GM21786 (cell line): Measurements from ENCODE around the gene ARHGAP26.
"Not testable (repeated sequence)": the region's sequence is repeated elsewhere in the genome, so short reads cannot be mapped to it uniquely, and the experiment has no call there.

ENCODE experiments used
- ATAC-seq: cut with Tn5 transposase; IDR thresholded peaks from one replicate; pipeline ENCODE4 v1.9.1; 2021; ENCODE audit not compliant: unreplicated experiment

ARHGAP26 gene

DNA sequence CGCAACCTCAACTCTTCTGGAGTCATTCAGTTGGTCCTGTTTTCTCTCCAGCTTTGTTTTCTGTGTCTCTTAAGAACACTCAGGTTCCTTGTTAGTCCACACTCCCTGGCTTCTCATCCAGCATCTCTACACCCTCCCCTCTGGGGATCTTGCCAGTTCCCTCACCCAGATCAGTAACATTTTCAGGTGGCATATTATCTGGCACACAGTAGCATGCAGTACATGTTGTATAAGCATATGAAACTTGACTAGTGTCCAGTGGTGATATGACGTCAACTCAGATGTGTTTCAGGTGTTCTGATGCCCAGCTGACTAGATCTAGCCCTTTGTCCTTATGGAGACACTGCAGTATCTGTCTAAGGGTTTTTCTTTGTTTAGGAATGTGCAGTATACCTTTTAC lies 184.3 kb downstream of the ARHGAP26 start:
- ATAC-seq = no peak

DNA sequence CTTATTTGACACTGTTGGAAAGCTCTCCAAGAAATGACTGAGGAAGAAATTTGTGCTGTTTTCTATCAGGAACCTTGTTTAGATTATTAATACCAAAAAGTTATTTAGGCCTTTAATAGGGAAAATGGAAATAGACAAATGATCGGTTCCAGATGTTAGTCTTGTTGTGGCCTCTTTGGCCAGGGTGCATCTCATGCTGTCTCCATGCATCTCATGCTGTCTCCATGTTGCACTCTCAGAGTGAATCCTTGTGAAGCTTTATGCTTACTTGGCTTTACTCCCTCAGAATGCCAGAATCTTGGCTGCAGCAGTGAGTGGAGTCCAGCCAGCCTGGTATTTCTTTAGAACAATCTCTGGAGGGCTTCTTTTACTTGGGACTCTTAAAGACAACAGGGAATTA lies 185.5 kb downstream of the ARHGAP26 start:
- ATAC-seq = no peak

GRCh38 chr5:142957528-142957927 lies 187.4 kb downstream of the ARHGAP26 start:
- no peak for ATAC-seq

GRCh38 chr5:142958944-142959682 lies 188.9 kb downstream of the ARHGAP26 start:
- ATAC-seq = no peak

- ATAC-seq = peak; percentile 53
Measured at GRCh38 chr5:142959683-142960657, 189.8 kb downstream of the ARHGAP26 start.

DNA sequence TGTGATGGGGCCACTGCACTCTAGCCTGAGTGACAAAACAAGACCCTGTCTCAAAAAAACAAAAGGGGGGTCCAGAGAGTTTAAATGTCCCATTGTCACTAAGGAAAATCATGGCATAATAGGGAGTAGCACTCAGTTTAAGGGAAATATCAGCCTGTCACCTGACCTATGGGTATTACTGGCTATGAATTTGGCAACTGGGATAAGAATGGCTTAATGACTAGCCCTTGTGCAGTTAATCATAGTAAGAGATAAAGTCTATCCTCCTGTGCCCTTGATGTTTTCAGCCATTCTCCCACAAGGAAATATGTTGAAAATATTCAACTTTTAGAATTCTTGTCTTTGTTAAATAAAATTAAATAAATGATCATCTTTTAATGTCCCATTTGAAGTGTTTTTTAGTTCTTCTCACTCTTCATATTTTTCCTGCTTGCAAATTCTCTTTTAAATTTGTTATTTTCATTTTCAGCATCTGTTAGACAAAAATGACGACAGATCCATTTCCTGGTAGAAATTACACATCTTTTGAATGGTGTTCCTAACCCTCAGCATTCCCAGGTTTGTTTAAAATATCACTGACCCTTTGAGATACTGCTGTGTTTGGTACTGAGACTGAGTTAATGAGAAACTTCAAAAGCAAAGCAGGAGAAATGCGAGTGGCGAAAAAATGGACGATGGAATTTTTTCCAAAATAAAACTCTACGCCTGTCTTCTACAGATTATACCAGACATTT lies 191.4 kb downstream of the ARHGAP26 start:
- ATAC-seq = no peak

- no peak for ATAC-seq
Measured at GRCh38 chr5:142962174-142962533, 192.0 kb downstream of the ARHGAP26 start.

GRCh38 chr5:142965258-142966120 lies 195.3 kb downstream of the ARHGAP26 start:
- ATAC-seq = not testable (repeated sequence)

DNA sequence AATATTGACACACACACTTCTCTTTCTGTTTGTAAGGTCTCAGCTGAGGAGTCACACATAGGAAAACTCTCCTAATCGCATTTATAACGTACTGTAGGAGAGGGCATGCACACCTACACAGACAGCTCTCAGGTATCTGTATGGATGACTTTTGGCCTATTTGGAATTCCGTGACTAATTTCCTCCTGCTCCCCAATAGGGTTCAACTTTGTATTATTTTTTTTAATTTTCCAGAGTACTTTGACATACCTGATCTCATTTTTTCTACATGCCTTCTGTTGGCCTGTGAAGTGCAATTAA lies 195.9 kb downstream of the ARHGAP26 start:
- ATAC-seq = no peak

DNA sequence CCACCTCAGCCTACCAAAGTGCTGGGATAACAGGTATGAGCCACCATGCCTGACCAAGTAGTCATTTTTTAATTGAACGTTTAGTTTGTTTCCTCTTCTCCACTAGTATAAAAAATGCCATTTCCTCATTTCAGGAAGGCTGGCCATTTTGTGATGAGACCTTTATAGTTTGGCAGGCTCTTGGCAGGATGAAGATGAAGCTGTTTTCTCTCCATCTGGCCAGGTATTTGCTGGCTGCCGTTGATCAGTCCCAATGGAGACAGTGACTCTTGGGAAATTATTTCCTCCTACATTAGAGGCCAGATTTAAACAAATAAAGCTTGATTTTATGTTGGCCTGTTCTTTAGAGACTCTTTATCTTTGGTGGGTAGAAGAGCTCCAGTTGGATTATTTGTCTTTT lies 199.0 kb downstream of the ARHGAP26 start:
- ATAC-seq = no peak

DNA sequence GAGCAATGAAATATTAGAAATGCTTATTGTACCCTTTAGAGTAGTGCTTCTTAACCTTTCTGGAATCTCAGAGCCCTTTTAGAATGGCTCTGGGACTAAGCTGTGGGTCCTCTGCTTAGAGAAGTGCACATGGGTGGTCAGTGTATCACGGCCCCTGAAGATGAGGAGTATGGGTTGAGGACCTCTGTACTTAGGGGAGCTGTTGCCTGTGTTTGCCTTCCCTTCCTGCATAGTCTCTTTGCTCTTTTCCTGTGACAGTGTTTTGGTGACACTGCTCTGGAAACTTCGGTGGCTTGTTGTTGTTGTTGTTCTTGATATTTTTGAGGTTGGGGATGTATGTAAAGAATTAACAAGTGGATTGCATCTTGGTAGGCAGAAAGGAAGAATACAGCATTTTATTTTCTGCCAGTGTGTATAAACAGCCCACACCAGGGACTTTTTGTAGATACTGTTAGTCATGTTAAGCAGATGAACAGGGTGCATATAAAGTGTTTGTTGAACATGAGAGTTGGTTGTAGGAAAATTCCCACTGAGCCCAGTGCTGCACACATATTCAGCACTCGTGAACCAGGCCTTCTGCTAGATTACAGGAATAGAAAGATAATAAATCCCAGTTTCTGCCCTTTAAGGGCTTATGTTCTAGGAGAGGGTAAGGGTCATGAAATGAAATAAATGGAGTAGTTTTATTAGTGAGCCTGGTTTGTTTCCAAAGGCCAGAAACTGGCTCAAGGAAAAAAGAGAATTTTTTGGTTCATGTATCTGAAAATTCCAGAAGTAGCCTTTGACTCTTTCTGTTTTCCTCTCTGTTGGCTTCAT lies 199.7 kb downstream of the ARHGAP26 start:
- no peak for ATAC-seq

DNA sequence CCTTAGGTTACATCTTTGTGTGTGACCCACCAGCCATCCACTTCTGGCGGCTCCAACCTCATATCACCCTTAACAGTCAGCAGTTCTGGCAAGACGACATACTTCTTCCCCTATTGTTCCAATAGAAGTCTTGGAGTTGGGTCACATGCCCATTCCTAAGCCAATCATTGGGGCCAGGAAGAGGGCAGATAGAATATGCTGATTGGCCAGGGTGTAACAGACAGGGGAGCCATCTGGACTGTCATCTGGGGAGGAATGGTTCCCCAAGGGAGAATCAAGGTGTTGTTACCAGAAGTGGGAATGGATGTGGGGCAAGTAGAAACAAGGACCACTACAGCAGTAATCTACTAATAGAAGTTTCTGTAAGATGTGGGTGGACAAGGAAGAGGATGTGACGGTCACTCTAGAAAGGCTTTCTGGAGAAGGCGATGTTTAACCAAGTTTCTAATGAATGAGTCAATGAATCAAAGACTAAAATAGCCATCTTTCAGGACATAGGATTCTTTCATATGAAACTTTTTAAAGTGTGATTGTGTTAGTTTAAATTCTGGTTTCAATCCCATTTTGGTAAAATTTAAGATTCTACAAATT lies 200.4 kb downstream of the ARHGAP26 start:
- no peak for ATAC-seq

GRCh38 chr5:142971303-142972013 lies 201.3 kb downstream of the ARHGAP26 start:
- ATAC-seq = no peak

GRCh38 chr5:142972064-142972570 lies 201.9 kb downstream of the ARHGAP26 start:
- no peak for ATAC-seq

- no peak for ATAC-seq
Measured at GRCh38 chr5:142973932-142974331, 203.8 kb downstream of the ARHGAP26 start.

DNA sequence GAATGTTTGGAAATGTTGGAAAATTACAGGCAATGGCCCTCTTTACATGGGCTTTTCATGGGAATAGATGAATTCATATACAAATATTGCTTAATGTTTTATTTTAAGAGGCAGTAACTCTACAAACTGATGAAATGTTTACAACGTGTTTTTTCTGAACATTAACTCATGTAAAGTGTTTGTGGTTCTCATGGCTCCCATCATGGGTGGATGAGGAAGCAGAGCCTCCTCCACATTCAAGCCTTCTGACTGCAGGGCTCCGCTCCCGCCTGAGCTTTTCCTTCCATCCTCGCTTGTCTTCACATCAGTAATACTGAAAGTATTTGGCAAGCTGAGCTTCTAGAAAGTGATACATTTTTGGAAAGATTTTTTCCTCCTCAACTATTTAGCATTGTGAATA lies 204.2 kb downstream of the ARHGAP26 start:
- no peak for ATAC-seq

GRCh38 chr5:142976861-142977260 lies 206.7 kb downstream of the ARHGAP26 start:
- ATAC-seq = no peak

DNA sequence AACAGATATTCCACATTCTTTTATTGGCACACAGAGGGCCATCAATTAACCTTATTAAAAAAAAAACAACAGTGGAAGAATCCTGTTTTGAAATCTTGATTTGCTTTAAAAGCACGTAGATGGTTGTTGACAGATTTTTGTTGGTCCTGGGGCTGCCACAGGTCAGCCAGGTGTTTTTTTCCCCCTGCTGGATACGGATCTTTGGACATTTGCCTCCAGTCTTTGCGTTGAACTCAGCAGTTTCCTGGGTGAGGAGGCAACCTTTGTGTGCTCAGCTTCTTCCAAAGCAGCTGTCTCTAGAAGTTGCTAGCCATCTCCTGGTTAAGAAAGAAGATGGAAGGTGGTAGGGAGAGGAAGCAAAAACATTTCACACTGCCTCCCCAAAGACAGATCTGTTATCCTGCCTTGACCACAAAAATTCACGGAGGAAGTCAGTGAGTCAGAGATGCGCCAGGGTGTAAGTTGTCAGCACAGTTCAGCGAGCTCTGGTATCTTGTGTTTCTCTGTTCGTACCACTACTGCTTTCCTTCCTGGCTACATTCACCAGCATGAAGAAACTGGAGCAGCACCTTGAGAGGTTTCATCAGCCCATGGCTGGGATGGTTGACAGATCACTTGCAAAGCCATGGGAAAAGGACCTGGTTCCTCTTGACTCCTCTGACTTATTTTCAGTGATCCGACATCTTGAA lies 207.3 kb downstream of the ARHGAP26 start:
- ATAC-seq = peak; percentile 84
